GM18951 (cell line): ENCODE data around the gene NDUFB3.
A peak's percentile ranks its signal among the peaks of the same experiment; 100 is the strongest.
"Not testable (repeated sequence)": the region's sequence is repeated elsewhere in the genome, so short reads cannot be mapped to it uniquely, and the experiment has no call there.

Experiments
- POLR2A ChIP-seq: IDR thresholded peaks from 4 replicates; pipeline ENCODE4 v1.6.1; 2011; ENCODE audit warnings: mild to moderate bottlenecking; ENCODE audit not compliant: insufficient read length, insufficient read depth; ENCODE audit errors: extremely low read depth
- in situ Hi-C: fragments of 300-500 bp; cut with MboI; formaldehyde crosslinking; loops from one replicate; pipeline ENCODE4 v1.12.0; 2022; ENCODE audit warnings: low sequenced_read_pairs, mixed read lengths, inconsistent platforms; ENCODE audit not compliant: unreplicated experiment

NDUFB3 gene

GRCh38 chr2:201071479-201072200 lies at the start of gene NDUFB3, which contains the start of gene HYCC2:
Gene NDUFB3, plus strand, starts transcription at chr2:201072001. Its CDS starts 6,882 bp downstream, at chr2:201078883.
Gene HYCC2, minus strand, starts transcription at chr2:201071671. Its CDS starts 47,662 bp downstream, at chr2:201024009.
- peak; percentile 72 for TF ChIP-seq POLR2A
- in situ Hi-C loops, result loop anchor here (10.0 kb wide), 1 partner anchor 167 kb away; no protein-coding TSS in a partner anchor

GRCh38 chr2:201024518-201024917 lies 47.3 kb upstream of the NDUFB3 start:
- in situ Hi-C loops, result no loop called here
- TF ChIP-seq POLR2A, result no peak

- in situ Hi-C loops, result not testable (repeated sequence)
These were observed 37.4 kb upstream of the NDUFB3 start for GRCh38 chr2:201034355-201034754.

GRCh38 chr2:201038361-201038760 lies 33.4 kb upstream of the NDUFB3 start:
- in situ Hi-C loops, result not testable (repeated sequence)

- no peak for TF ChIP-seq POLR2A
- in situ Hi-C loops, result no loop called here
These were observed 32.9 kb upstream of the NDUFB3 start for GRCh38 chr2:201038855-201039254.

GRCh38 chr2:201040867-201041628 lies 30.8 kb upstream of the NDUFB3 start:
- in situ Hi-C loops, result no loop called here
- no peak for TF ChIP-seq POLR2A

GRCh38 chr2:201042451-201042850 lies 29.4 kb upstream of the NDUFB3 start:
- in situ Hi-C loops, result not testable (repeated sequence)

GRCh38 chr2:201043050-201043449 lies 28.8 kb upstream of the NDUFB3 start:
- in situ Hi-C loops, result not testable (repeated sequence)

GRCh38 chr2:201046881-201047280 lies 24.9 kb upstream of the NDUFB3 start:
- in situ Hi-C loops, result no loop called here
- TF ChIP-seq POLR2A, result no peak

GRCh38 chr2:201049455-201049854 lies 22.3 kb upstream of the NDUFB3 start:
- in situ Hi-C loops, result no loop called here
- TF ChIP-seq POLR2A, result no peak

GRCh38 chr2:201057087-201057521 lies 14.7 kb upstream of the NDUFB3 start:
- in situ Hi-C loops, result no loop called here

GRCh38 chr2:201057715-201058248 lies 14.0 kb upstream of the NDUFB3 start:
- in situ Hi-C loops, result no loop called here
- TF ChIP-seq POLR2A, result no peak

More at GRCh38 chr2:201057087-201057521, 14.7 kb upstream of the NDUFB3 start:
- TF ChIP-seq POLR2A, result no peak

- TF ChIP-seq POLR2A, result no peak
- in situ Hi-C loops, result no loop called here
These were observed 12.9 kb upstream of the NDUFB3 start for GRCh38 chr2:201058914-201059313.

GRCh38 chr2:201059961-201060755 lies 11.6 kb upstream of the NDUFB3 start:
- no peak for TF ChIP-seq POLR2A
- in situ Hi-C loops, result no loop called here

- in situ Hi-C loops, result not testable (repeated sequence)
These were observed 8.3 kb upstream of the NDUFB3 start for GRCh38 chr2:201063516-201063915.
